ENCODE measurements around the gene OBP2A. TPM values are rescaled to one million over a fixed set of nuclear protein-coding genes. Genes with fewer than 3 reads are reported as not detected.

The OBP2A gene
- total and polyA plus RNA-seq, 3 donors from 2014 or later = 11.8 to 19.0 (median 13.9) TPM

DNA sequence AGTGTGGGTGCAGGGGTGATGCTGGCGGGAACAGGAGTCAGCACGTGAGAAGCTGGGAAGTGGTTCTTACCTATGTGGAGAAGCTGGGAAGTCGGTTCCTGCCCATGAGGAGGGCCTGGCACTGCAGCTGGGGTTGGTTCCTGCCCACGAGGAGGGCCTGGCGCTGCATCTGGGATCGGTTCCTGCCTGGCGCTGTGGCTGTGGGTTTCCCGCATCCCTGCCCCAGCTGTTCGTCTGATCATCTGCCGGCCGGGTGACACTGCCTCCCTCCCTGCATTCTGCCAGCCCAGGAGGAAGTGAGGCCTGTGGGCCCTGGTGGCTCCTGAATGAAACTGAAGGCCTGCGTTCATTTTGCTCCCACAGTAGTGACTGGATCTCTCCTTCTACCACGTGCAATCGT, 5.1 kb downstream of the OBP2A start:
- no peaks in the 10 kb centered on the region for H3K36me3 ChIP-seq (ENCODE audit: low read depth, missing control alignments)
- no peaks in the 10 kb centered on the region for H3K27me3 ChIP-seq
- no peaks in the 10 kb centered on the region for H3K4me1 ChIP-seq
- DNase-seq = no peak
- no peak overlapping the region for H3K27ac ChIP-seq
- H3K9me3 ChIP-seq = no peaks in the 10 kb centered on the region
- intact Hi-C loops (cut with DNase I; ENCODE audit: low total_unique reads) = no loop called here
- no peak for TF ChIP-seq POLR2A (IDR thresholded peaks at IDR 0.05)
- TF ChIP-seq, protein P1, sequence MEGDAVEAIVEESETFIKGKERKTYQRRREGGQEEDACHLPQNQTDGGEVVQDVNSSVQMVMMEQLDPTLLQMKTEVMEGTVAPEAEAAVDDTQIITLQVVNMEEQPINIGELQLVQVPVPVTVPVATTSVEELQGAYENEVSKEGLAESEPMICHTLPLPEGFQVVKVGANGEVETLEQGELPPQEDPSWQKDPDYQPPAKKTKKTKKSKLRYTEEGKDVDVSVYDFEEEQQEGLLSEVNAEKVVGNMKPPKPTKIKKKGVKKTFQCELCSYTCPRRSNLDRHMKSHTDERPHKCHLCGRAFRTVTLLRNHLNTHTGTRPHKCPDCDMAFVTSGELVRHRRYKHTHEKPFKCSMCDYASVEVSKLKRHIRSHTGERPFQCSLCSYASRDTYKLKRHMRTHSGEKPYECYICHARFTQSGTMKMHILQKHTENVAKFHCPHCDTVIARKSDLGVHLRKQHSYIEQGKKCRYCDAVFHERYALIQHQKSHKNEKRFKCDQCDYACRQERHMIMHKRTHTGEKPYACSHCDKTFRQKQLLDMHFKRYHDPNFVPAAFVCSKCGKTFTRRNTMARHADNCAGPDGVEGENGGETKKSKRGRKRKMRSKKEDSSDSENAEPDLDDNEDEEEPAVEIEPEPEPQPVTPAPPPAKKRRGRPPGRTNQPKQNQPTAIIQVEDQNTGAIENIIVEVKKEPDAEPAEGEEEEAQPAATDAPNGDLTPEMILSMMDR (IDR thresholded peaks at IDR 0.05) = no peak
- 72 to 78% methylated on average over 14 of the region's 14 CpGs for WGBS, 2 donors
- H3K4me3 ChIP-seq = no peak overlapping the region

DNA sequence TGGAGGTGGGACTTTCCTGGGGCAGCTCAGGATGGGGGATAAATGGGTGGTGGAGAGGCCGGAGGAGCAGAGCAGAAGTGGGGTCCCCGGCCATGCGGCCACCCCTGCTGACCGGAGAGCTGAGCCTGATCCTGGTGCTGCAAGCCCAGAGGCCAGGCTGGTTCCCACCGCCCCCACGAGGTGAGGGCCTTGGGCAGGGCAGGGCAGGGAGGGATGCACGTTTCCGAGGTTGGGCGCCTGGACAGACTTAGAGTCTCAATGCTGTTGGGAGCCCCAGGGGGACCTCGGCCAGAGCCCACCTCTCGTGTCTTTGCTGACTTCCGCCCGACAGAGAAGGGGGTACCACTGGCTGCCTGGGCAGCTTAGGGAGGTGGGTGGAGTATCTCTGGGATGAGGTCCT, 5.5 kb downstream of the OBP2A start:
- H3K9me3 ChIP-seq = no peaks in the 10 kb centered on the region
- intact Hi-C loops (cut with DNase I; ENCODE audit: low total_unique reads) = no loop called here
- no peaks in the 10 kb centered on the region for H3K36me3 ChIP-seq (ENCODE audit: low read depth, missing control alignments)
- TF ChIP-seq, protein P1 (IDR thresholded peaks at IDR 0.05) = no peak
- no peak for TF ChIP-seq POLR2A (IDR thresholded peaks at IDR 0.05)
- DNase-seq = no peak
- 87 to 96% methylated on average over 13 of the region's 13 CpGs for WGBS, 2 donors
- H3K4me3 ChIP-seq = no peak overlapping the region
- H3K4me1 ChIP-seq = no peaks in the 10 kb centered on the region
- H3K27ac ChIP-seq = no peak overlapping the region
- no peaks in the 10 kb centered on the region for H3K27me3 ChIP-seq

DNA sequence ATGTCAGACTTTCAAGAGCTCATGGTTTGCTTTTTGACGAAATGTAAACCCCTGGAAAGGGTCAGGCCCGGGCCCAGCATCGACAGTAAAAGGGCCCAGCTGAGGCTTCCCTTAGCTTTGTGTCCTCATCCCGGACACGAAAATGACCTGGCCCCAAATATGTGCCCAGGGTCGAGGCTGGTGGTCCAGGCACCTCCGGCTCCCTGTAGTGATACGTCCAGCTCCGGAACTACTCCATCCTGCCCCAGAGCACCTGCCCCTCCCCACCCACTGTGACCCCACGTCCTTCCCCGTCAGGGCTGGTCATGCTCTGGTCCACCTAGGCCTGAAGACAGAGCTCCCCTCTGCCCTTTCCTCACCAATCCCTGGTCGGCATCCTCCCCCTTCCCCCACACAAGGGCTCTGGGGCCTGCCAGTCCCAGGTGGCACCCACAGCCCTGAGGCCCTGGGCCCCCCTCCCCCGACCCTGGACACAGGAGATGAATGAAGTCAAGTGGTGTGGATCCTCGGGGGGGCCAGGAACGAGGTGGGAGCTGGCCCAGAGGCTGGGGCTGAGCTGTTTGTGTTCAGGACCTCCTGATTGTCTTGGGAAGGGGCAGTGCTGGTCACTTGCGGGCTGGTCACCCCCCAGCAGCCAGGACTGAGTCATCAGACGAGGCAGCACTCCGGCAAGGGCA, 6.2 kb downstream of the OBP2A start:
- intact Hi-C loops (cut with DNase I; ENCODE audit: low total_unique reads) = no loop called here
- H3K4me3 ChIP-seq = no peak overlapping the region
- no peak overlapping the region for H3K27ac ChIP-seq
- H3K36me3 ChIP-seq (ENCODE audit: low read depth, missing control alignments) = no peaks in the 10 kb centered on the region
- WGBS, 2 donors = 84 to 89% methylated on average over 15 to 18 of the region's 18 CpGs
- no peaks in the 10 kb centered on the region for H3K4me1 ChIP-seq
- no peaks in the 10 kb centered on the region for H3K9me3 ChIP-seq
- H3K27me3 ChIP-seq = no peaks in the 10 kb centered on the region
- no peak for DNase-seq
- TF ChIP-seq, protein P1 (IDR thresholded peaks at IDR 0.05) = no peak
- TF ChIP-seq POLR2A (IDR thresholded peaks at IDR 0.05) = no peak

DNA sequence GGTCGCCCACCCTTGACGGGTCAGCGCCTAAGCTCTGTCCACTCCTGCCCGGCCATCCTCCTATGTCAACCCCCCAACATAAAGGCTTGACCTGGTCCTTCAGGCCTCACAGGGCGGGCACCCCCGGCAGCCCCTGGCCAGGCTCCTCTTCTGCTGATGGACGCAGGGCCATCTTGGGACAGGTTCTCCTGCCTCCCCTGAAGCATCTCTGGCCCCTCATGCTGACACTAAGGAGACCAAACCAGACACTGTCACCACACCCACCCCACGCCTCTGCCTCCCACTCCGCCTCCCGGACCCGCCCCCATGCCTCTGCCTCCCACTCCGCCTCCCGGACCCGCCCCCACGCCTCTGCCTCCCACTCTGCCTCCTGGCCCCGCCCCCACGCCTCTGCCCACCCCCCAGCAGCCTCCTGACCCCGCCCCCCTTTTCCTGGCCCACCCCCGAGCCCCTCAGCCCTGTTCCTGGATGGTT, 6.8 kb downstream of the OBP2A start:
- no peaks in the 10 kb centered on the region for H3K27me3 ChIP-seq
- no peak overlapping the region for H3K27ac ChIP-seq
- DNase-seq = no peak
- no peak overlapping the region for H3K4me3 ChIP-seq
- WGBS, 2 donors = 81 to 84% methylated on average over 7 to 19 of the region's 19 CpGs
- H3K36me3 ChIP-seq (ENCODE audit: low read depth, missing control alignments) = no peaks in the 10 kb centered on the region
- no peaks in the 10 kb centered on the region for H3K9me3 ChIP-seq
- H3K4me1 ChIP-seq = no peaks in the 10 kb centered on the region
- no peak for TF ChIP-seq POLR2A (IDR thresholded peaks at IDR 0.05)
- TF ChIP-seq, protein P1 (IDR thresholded peaks at IDR 0.05) = no peak
- intact Hi-C loops (cut with DNase I; ENCODE audit: low total_unique reads) = no loop called here

DNA sequence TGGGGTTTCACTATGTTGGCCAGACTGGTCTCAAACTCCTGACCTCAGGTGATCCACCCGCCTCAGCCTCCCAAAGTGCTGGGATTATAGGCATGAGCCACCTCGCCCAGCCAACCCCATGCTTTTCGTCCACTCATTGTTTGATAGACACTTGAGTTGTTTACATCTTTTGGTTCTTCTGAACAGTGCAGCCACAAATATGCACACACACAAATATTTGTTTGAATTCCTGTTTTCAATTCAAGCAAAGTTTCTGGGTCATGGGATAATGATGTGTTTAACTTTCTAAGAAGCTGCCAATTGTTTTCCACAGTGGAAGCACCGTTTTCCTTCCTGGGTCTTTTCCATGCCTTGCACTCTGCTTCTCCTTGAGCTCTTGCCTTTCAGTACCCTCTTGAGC, 8.8 kb downstream of the OBP2A start:
- H3K27ac ChIP-seq = no peak overlapping the region
- WGBS, 2 donors = 90% methylated on average over 4 of the region's 4 CpGs
- H3K36me3 ChIP-seq (ENCODE audit: low read depth, missing control alignments) = no peaks in the 10 kb centered on the region
- intact Hi-C loops (cut with DNase I; ENCODE audit: low total_unique reads) = no loop called here
- H3K4me3 ChIP-seq = no peak overlapping the region
- H3K4me1 ChIP-seq = no peaks in the 10 kb centered on the region
- no peaks in the 10 kb centered on the region for H3K27me3 ChIP-seq
- TF ChIP-seq POLR2A (IDR thresholded peaks at IDR 0.05) = no peak
- TF ChIP-seq, protein P1 (IDR thresholded peaks at IDR 0.05) = no peak
- H3K9me3 ChIP-seq = no peaks in the 10 kb centered on the region
- no peak for DNase-seq
